HFF-Myc (cell line): Measurements from ENCODE around the gene DND1.
"Not testable (repeated sequence)": the region's sequence is repeated elsewhere in the genome, so short reads cannot be mapped to it uniquely, and the experiment has no call there.

Experiments
- DNase-seq: peaks from one replicate; pipeline ENCODE4 v3.0.0-alpha.2; 2011; ENCODE audit warnings: low read depth; ENCODE audit errors: extremely low read depth
- H3K4me3 ChIP-seq: replicated peaks from 2 replicates; pipeline ENCODE4 v1.5.1; 2011; ENCODE audit warnings: low read depth, mild to moderate bottlenecking, control low read depth, low read length
- TF ChIP-seq, protein P1 (sequence below): IDR thresholded peaks from 2 replicates; pipeline ENCODE4 v1.5.1; 2012; ENCODE audit warnings: mild to moderate bottlenecking, low read depth, low read length, control low read depth; ENCODE audit errors: missing control alignments

DND1 gene

DNA sequence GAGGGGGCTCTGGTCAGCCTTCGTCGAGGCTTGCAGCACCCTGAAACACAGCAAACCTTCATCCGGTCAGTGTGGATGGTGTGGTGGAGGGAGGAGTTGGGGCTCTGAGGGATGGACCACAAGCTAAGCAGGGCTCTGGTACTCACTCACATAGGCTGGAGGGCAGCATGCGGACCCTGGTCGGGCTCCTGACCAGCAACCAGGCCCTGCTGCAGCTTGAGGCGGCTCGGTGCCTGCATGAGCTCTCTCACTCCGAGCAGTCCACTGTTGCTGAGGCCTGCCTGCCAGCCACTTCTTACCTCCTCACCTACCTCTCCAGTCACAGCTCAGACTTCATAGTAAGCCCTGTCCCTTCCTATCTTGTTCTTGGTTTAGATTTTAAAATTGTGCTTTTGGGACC is 31.7 kb downstream of the DND1 start:
- TF ChIP-seq, protein P1, sequence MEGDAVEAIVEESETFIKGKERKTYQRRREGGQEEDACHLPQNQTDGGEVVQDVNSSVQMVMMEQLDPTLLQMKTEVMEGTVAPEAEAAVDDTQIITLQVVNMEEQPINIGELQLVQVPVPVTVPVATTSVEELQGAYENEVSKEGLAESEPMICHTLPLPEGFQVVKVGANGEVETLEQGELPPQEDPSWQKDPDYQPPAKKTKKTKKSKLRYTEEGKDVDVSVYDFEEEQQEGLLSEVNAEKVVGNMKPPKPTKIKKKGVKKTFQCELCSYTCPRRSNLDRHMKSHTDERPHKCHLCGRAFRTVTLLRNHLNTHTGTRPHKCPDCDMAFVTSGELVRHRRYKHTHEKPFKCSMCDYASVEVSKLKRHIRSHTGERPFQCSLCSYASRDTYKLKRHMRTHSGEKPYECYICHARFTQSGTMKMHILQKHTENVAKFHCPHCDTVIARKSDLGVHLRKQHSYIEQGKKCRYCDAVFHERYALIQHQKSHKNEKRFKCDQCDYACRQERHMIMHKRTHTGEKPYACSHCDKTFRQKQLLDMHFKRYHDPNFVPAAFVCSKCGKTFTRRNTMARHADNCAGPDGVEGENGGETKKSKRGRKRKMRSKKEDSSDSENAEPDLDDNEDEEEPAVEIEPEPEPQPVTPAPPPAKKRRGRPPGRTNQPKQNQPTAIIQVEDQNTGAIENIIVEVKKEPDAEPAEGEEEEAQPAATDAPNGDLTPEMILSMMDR, result no peak
- no peak for DNase-seq
- H3K4me3 ChIP-seq, result no peak overlapping the region

- TF ChIP-seq, protein P1, result peak; percentile 39
- DNase-seq, result peak; percentile 77
- H3K4me3 ChIP-seq, result peak within 1 kb of the TSS; percentile 65
Measured at GRCh38 chr5:140639148-140639981, 34.0 kb downstream of the DND1 start, which contains the start of gene TMCO6. Gene TMCO6, plus strand, starts transcription at chr5:140639451. Its CDS starts 77 bp downstream, at chr5:140639528.

DNA sequence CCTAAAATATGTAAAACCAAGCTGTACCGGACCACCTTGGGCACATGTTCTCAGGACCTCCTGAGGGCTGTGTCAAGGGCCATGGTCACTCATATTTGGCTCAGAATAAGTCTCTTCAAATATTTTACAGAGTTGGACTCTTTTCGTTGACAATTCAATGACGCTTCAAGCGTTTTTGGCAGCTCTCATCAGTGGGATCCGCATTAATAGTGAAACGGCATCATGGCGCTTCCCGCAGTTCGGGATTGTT is 34.6 kb downstream of the DND1 start:
- H3K4me3 ChIP-seq, result peak overlapping the region; percentile 65
- DNase-seq, result not testable (repeated sequence)

DNA sequence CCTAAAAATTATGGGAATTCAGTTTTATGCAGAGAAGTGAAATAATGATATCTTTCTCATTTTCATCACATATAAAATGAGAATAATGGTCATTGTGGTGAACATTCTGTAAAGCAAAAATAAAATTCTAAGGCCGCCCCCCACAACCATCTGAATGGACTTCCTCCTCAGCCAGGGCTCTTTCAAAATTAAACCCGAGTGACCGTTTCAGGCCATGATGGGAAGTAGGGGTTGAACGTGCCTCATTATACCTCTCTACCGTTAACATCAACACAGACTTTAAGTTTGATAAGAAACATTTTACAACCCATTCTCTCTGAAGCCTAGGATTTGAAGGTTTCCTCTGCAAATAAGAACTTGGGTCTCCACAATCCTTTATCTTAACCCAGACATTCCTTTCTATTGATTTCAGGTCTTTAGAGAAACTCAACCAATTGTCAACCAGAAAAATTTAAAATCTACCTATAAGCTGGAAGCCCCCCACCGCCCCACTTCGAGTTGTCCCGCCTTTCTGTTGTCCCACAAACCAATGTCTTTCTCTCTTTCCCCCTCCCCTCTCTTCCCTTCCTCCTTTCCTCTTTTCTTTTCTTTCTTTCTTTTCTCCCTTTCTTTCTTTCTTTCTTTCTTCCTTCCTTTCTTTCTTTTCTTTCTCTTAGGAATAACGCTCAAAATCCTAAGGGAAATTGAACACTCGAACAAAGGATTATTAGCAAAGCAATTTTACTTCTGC is 35.8 kb downstream of the DND1 start:
- no peak overlapping the region for H3K4me3 ChIP-seq
- TF ChIP-seq, protein P1, result no peak
- DNase-seq, result no peak

GRCh38 chr5:140635291-140636257 is 37.8 kb downstream of the DND1 start:
- no peak overlapping the region for H3K4me3 ChIP-seq
- TF ChIP-seq, protein P1, result no peak
- no peak for DNase-seq

DNA sequence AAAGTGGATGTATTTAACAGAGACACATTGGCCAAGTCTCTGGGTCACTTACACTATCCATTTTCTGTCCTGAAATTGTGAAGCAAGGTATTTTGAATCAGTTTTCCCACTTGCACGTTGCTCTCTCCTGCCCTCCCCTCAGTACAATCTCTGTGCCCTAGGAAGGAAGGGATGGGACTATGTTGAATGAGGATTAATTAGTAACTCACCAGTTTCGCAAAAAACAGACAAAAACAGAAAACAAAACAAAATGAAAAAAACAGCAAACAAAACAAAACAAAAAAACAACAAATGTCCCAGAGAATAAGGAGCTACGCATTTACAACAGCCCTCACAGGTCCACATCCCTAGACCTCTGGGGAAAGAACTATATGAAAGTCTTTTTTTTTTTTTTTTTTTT is 39.3 kb downstream of the DND1 start:
- TF ChIP-seq, protein P1, result no peak
- DNase-seq, result no peak
- H3K4me3 ChIP-seq, result no peak overlapping the region
